ENCODE data around the gene RPL22L1.
"Not testable (repeated sequence)": the region's sequence is repeated elsewhere in the genome, so short reads cannot be mapped to it uniquely, and the experiment has no call there.

GRCh38 chr3:170897199-170897598 lies 27.2 kb upstream of the RPL22L1 start:
- not testable (repeated sequence) for TF ChIP-seq CTCF (conservative IDR thresholded peaks at IDR 0.05); EZH2 (IDR thresholded peaks at IDR 0.05; ENCODE audit: low read depth)

Measured in PC-9 (cell line).